Liver (tissue), 3 donors: ENCODE results near the gene FDX1.

Source experiments
- GABPA ChIP-seq, 2 donors: IDR thresholded peaks in 1 of 2; conservative IDR thresholded peaks in 1 of 2; 2 replicates each; pipeline ENCODE4 v1.6.1; 2016; ENCODE audit warnings: antibody characterized with exemption in 2 of 2, mild to moderate bottlenecking in 1 of 2, moderate library complexity in 1 of 2
- HNF4G ChIP-seq: IDR thresholded peaks from 2 replicates; pipeline ENCODE4 v1.6.1; 2016; ENCODE audit warnings: antibody characterized with exemption
- JUND ChIP-seq, 2 donors: IDR thresholded peaks; 2 replicates each; pipeline ENCODE4 v1.6.1; 2016; ENCODE audit warnings: antibody characterized with exemption in 2 of 2
- RXRA ChIP-seq, 2 donors: IDR thresholded peaks; 2 replicates each; pipeline ENCODE4 v1.6.1; 2017 to 2018; ENCODE audit warnings: antibody characterized with exemption in 2 of 2, mild to moderate bottlenecking in 1 of 2
- TAF1 ChIP-seq: conservative IDR thresholded peaks from 2 replicates; pipeline ENCODE4 v1.6.1; 2016; ENCODE audit warnings: antibody characterized with exemption, mild to moderate bottlenecking
- YY1 ChIP-seq: IDR thresholded peaks from 2 replicates; pipeline ENCODE4 v1.6.1; 2016; ENCODE audit warnings: antibody characterized with exemption, mild to moderate bottlenecking
- TF ChIP-seq, protein P1 (sequence below): fragments of 150-350 bp; IDR thresholded peaks from 2 replicates; pipeline ENCODE4 v1.5.1; 2017; ENCODE audit warnings: improper control_type of control experiment, low read depth, low read length; ENCODE audit not compliant: missing input control
- TF ChIP-seq, protein P2 (sequence below): IDR thresholded peaks from 2 replicates; pipeline ENCODE4 v1.6.1; 2016; ENCODE audit warnings: antibody characterized with exemption, mild to moderate bottlenecking
- TF ChIP-seq, protein P3 (sequence below): IDR thresholded peaks from 2 replicates; pipeline ENCODE4 v1.6.1; 2016; ENCODE audit warnings: antibody characterized with exemption
- TF ChIP-seq, protein P4 (sequence below): IDR thresholded peaks from 2 replicates; pipeline ENCODE4 v1.6.1; 2016; ENCODE audit warnings: antibody characterized with exemption
- donor health status: healthy.
- donor health status: healthy.

DNA sequence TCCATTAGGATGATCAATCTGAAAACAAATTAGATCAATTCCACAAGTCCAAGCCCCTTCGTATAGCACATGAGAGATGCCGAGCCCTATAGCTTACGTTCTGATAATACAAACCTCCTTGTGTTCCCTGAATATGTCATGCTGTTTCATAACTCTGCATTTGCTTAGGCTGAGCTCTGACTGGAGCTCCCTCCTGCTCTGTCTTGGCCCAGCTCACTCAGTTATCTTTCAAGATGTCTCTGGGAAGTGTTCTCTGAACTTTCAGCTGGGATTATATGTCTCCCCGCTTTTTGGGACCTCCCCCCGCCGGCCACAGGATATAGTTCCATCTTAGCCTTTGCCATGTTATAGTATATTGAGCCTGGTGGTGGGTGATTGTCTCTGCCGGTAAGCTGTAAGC lies 44.0 kb downstream of the FDX1 start:
- TF ChIP-seq, protein P1, sequence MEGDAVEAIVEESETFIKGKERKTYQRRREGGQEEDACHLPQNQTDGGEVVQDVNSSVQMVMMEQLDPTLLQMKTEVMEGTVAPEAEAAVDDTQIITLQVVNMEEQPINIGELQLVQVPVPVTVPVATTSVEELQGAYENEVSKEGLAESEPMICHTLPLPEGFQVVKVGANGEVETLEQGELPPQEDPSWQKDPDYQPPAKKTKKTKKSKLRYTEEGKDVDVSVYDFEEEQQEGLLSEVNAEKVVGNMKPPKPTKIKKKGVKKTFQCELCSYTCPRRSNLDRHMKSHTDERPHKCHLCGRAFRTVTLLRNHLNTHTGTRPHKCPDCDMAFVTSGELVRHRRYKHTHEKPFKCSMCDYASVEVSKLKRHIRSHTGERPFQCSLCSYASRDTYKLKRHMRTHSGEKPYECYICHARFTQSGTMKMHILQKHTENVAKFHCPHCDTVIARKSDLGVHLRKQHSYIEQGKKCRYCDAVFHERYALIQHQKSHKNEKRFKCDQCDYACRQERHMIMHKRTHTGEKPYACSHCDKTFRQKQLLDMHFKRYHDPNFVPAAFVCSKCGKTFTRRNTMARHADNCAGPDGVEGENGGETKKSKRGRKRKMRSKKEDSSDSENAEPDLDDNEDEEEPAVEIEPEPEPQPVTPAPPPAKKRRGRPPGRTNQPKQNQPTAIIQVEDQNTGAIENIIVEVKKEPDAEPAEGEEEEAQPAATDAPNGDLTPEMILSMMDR = no peak
- TF ChIP-seq, protein P2, sequence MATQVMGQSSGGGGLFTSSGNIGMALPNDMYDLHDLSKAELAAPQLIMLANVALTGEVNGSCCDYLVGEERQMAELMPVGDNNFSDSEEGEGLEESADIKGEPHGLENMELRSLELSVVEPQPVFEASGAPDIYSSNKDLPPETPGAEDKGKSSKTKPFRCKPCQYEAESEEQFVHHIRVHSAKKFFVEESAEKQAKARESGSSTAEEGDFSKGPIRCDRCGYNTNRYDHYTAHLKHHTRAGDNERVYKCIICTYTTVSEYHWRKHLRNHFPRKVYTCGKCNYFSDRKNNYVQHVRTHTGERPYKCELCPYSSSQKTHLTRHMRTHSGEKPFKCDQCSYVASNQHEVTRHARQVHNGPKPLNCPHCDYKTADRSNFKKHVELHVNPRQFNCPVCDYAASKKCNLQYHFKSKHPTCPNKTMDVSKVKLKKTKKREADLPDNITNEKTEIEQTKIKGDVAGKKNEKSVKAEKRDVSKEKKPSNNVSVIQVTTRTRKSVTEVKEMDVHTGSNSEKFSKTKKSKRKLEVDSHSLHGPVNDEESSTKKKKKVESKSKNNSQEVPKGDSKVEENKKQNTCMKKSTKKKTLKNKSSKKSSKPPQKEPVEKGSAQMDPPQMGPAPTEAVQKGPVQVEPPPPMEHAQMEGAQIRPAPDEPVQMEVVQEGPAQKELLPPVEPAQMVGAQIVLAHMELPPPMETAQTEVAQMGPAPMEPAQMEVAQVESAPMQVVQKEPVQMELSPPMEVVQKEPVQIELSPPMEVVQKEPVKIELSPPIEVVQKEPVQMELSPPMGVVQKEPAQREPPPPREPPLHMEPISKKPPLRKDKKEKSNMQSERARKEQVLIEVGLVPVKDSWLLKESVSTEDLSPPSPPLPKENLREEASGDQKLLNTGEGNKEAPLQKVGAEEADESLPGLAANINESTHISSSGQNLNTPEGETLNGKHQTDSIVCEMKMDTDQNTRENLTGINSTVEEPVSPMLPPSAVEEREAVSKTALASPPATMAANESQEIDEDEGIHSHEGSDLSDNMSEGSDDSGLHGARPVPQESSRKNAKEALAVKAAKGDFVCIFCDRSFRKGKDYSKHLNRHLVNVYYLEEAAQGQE = no peak
- TF ChIP-seq HNF4G (no peak), JUND (IDR thresholded peaks at IDR 0.05) (no peak), TAF1 (no peak), GABPA (IDR thresholded peaks at IDR 0.05 in 1 of 2, conservative IDR thresholded peaks at IDR 0.05 in 1 of 2) (no peak), RXRA (IDR thresholded peaks at IDR 0.05) (no peak), YY1 (no peak)
- TF ChIP-seq, protein P3, sequence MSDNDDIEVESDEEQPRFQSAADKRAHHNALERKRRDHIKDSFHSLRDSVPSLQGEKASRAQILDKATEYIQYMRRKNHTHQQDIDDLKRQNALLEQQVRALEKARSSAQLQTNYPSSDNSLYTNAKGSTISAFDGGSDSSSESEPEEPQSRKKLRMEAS = no peak
- TF ChIP-seq, protein P4, sequence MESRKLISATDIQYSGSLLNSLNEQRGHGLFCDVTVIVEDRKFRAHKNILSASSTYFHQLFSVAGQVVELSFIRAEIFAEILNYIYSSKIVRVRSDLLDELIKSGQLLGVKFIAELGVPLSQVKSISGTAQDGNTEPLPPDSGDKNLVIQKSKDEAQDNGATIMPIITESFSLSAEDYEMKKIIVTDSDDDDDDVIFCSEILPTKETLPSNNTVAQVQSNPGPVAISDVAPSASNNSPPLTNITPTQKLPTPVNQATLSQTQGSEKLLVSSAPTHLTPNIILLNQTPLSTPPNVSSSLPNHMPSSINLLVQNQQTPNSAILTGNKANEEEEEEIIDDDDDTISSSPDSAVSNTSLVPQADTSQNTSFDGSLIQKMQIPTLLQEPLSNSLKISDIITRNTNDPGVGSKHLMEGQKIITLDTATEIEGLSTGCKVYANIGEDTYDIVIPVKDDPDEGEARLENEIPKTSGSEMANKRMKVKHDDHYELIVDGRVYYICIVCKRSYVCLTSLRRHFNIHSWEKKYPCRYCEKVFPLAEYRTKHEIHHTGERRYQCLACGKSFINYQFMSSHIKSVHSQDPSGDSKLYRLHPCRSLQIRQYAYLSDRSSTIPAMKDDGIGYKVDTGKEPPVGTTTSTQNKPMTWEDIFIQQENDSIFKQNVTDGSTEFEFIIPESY = no peak
